GM13977 (cell line): ENCODE results near the gene FAM216B.
"Not testable (repeated sequence)": the region's sequence is repeated elsewhere in the genome, so short reads cannot be mapped to it uniquely, and the experiment has no call there.

ENCODE experiments used
- DNase-seq: peaks from one replicate; pipeline ENCODE4 v3.0.0; 2012; ENCODE audit warnings: low spot score
- in situ Hi-C: fragments of 300-500 bp; cut with MboI; formaldehyde crosslinking; loops from one replicate; pipeline ENCODE4 v1.12.0; 2022; ENCODE audit warnings: low sequenced_read_pairs, low pct_unique_long_range_greater_than_20kb, mixed read lengths, inconsistent platforms; ENCODE audit not compliant: unreplicated experiment
- TF ChIP-seq, protein P1 (sequence below): IDR thresholded peaks from 2 replicates; pipeline ENCODE4 v1.5.1; 2012; ENCODE audit warnings: mild to moderate bottlenecking, control low read depth; ENCODE audit not compliant: insufficient read depth; ENCODE audit errors: extremely low read depth, missing control alignments

Gene FAM216B

DNA sequence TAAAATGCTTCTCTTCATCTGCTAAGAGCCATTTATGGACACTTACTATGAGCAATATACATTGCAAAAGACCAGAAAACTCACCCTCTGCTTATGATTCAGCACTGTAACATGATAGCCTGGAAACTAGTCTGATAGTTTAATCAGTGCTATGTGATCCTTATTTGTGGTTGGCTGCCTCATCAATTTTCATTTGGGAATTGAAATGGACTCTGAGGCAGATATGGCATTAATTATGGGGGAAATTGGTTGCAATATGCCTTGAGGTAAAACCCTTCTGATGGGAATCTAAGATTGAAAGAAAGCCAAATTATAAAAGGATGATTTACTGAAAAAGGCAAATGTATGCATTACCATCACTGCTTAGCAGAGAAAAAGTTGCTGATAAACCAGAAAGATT lies 33.5 kb downstream of the FAM216B start:
- DNase-seq: no peak
- in situ Hi-C loops: no loop called here
- TF ChIP-seq, protein P1, sequence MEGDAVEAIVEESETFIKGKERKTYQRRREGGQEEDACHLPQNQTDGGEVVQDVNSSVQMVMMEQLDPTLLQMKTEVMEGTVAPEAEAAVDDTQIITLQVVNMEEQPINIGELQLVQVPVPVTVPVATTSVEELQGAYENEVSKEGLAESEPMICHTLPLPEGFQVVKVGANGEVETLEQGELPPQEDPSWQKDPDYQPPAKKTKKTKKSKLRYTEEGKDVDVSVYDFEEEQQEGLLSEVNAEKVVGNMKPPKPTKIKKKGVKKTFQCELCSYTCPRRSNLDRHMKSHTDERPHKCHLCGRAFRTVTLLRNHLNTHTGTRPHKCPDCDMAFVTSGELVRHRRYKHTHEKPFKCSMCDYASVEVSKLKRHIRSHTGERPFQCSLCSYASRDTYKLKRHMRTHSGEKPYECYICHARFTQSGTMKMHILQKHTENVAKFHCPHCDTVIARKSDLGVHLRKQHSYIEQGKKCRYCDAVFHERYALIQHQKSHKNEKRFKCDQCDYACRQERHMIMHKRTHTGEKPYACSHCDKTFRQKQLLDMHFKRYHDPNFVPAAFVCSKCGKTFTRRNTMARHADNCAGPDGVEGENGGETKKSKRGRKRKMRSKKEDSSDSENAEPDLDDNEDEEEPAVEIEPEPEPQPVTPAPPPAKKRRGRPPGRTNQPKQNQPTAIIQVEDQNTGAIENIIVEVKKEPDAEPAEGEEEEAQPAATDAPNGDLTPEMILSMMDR: no peak

DNA sequence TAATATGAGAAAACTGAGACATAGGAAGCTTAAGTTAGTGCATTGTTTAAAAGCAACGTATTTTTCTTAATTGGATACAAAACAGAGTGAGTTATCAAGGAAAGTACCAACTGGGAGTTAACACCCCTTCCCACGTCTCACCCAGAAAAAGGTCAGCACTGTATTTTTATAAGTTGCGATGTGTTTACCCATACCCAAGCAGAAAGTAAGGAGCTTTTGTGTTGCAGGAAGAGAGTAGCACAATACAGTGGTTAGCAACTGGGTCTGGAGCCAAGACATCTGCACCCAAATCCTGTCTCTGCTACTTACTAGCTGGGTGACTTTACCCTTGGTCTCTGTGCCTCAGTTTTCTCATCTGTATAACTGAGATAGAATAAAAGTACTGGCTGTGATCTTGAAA lies 34.3 kb downstream of the FAM216B start:
- in situ Hi-C loops: no loop called here

DNA sequence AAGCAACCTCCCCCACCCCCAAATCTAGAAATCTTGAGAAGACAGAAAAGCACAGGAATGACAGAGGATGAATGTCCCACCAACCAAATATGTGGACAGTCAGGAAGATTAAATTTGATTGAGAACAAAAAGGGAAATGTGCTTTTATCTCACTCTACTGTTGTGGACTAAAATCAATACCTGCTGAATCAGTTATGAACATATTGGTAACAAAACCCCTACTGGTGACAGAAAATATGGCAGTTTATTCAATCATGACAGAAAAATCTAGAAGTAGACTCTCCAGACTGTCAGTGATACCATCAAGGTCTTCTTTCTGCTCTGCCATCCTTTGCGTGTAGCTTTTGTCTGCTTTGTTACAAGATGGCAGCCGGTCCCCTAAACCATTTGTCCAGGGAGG lies 35.2 kb downstream of the FAM216B start:
- in situ Hi-C loops: no loop called here
- DNase-seq: no peak

More for the DNA sequence above, 34.3 kb downstream of the FAM216B start:
- no peak for DNase-seq
- TF ChIP-seq, protein P1: no peak

DNA sequence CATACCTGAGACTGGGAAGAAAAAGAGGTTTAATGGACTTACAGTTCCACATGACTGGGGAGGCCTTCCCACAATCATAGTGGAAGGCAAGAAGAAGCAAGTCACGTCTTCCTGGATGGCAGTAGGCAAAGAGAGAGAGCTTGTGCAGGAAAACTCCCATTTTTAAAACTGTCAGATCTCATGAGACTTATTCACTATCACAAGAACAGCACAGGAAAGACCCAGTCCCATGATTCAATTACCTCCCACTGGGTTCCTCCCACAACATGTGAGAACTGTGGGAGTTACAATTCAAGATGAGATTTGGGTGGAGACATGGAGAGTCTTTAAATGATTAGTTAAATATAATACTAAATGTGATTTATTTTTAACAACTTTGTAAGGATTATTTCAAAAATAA lies 38.3 kb downstream of the FAM216B start:
- DNase-seq, in situ Hi-C loops: not testable (repeated sequence)

More for the DNA sequence above, 35.2 kb downstream of the FAM216B start:
- TF ChIP-seq, protein P1: no peak

DNA sequence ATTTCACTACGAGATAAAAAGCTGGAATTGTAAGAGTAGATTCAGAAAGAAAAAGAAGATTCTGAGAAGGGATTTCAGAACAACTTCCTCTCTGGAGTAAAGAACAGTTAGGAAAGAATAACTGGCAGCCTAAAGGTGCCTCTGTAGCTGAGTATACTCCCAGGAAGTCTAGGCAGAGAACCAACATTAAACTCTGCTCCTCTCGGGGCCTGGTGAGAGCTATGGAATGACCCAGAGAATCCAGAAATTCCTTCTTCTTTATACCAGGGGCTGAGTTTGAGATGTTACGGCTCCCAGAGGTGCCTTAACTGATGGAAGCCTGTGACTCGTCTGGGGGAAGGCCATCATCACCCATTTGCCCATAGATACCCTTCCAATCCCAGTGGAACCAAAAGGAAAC lies 39.1 kb downstream of the FAM216B start:
- in situ Hi-C loops: no loop called here
- TF ChIP-seq, protein P1: no peak
- no peak for DNase-seq

DNA sequence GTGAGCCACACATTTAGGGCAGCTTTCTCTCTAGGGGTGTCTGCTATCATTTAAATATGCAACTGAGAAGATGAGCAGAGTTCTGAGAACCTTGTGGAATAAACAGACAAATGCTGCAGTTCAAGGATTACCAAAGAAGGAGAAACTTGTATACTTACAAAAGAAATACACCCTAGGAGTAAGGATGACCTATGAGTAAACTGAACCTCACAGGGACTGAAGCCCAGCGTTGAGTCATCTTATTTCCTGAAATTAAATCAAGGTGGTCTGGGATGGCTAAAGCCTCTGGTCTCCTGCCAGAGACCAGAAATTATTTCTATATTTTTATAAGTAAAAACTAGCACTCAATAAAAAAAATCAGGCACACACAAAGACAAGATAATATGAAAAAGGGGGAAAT lies 40.1 kb downstream of the FAM216B start:
- DNase-seq: no peak
- TF ChIP-seq, protein P1: no peak
- in situ Hi-C loops: no loop called here

DNA sequence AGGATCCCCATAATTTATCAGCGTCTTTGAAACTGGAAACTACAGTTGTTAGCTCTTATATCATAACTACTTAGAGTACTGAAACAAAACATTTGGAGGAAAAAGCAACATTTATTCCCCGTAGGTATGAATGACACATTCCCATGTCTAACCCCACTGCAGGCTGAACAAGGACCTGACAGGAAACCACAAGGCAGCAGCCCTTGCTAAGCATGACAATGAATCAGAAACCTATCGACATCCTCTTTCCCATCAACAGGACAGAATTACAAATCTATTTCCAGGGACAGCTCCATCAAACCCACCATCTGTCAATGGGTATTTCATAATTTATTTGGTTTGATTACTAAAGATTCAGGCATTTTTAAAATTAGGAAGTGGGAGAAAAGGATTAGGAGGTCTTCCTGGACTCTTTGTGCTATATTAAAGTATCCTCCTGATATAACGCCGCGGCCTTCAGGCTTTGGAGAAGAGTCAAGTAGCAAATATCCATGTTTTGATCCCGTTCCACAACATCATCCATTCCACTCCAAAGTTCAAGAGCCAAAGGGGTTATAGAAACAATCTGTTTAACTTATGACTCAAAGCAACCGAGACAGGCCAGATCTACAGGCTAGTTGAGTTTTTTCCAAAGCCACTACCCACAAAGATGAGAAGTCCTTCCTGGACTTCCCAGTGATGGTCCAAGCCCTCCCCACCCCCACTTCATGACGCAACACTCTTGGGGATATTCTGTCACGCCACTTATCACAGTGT lies 51.1 kb downstream of the FAM216B start:
- no peak for DNase-seq
- in situ Hi-C loops: no loop called here
- TF ChIP-seq, protein P1: no peak
